ENCODE results near the gene METTL9.
A peak's percentile ranks its signal among the peaks of the same experiment; 100 is the strongest.
"Not testable (repeated sequence)": the region's sequence is repeated elsewhere in the genome, so short reads cannot be mapped to it uniquely, and the experiment has no call there.

Gene METTL9

DNA sequence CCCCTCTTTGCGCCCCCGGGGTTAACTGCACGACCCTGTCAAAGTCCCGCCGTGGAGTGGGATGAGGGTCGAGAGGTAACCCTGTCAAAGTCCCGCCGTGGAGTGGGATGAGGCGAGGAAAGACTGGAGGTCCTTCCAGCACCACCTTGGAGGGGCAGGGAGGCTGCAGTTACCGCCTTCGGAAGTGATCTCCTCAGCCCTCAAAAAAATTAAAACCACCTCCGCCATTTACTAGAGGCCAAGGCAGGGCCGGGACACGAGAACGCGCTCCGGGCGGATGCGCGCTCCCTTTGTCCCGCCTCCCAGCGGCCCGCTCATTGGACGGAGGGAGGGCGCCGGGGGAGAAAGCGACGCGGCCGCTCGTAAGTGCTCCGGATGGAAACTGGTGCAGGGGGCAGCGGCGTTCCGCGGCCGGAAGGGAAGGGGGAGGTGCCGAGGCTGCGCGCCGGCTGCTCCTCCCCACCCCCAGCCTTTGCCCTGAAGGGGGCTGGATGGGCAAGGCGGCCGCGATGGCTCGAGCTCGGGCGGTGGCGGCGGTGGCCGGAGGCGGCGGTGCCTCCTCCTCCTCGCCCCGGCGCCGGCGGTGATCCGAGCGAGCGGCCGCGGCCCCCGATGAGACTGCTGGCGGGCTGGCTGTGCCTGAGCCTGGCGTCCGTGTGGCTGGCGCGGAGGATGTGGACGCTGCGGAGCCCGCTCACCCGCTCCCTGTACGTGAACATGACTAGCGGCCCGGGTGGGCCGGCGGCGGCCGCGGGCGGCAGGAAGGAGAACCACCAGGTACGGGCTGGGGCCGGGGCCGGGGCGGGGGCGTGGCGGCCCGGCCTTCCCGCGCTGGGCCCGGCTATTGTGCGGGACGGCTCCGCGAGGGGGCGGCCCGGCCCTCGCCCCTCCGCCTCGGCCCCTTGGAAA lies at the start of gene METTL9:
Gene METTL9 (plus strand): TSS at position 456 of the 909 bp plus-strand sequence. CDS start 157 bp downstream, at position 613.
- DNase-seq (ENCODE audit: low read depth in 2 of 3, low spot score in 2 of 3): peak; percentile 86 to 92 (median 90)

- DNase-seq (ENCODE audit: low read depth in 2 of 3, low spot score in 2 of 3): not testable (repeated sequence)
Observed at GRCh38 chr16:21549975-21550374, 49.4 kb upstream of the METTL9 start.

- not testable (repeated sequence) for DNase-seq (ENCODE audit: low read depth in 2 of 3, low spot score in 2 of 3)
Observed at GRCh38 chr16:21550435-21550834, 48.9 kb upstream of the METTL9 start.

DNA sequence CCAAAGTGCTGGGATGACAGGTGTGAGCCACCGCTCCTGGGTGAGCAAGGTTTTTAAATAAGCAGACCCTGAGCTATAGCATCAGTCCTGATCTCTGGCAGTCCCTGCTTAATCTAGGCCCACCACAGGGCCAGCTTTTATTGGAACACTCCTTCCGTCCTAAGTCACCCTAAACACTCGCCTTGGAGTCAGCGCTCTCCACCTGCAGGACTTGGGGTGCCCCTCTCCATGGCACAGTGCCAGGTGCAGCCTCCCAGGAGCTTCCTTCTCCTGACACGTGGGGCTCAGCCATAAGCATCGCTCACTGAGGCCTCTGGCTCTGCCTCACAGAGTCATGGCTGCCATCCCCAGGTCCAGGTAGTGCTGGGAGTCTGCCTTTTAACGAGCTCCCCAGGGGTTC lies 48.3 kb upstream of the METTL9 start:
- DNase-seq (ENCODE audit: low read depth in 2 of 3, low spot score in 2 of 3): not testable (repeated sequence)

GRCh38 chr16:21551600-21551999 lies 47.8 kb upstream of the METTL9 start:
- not testable (repeated sequence) for DNase-seq (ENCODE audit: low read depth in 2 of 3, low spot score in 2 of 3)

- DNase-seq (ENCODE audit: low read depth in 2 of 3, low spot score in 2 of 3): not testable (repeated sequence)
Observed at GRCh38 chr16:21553481-21554296, 45.7 kb upstream of the METTL9 start.

DNA sequence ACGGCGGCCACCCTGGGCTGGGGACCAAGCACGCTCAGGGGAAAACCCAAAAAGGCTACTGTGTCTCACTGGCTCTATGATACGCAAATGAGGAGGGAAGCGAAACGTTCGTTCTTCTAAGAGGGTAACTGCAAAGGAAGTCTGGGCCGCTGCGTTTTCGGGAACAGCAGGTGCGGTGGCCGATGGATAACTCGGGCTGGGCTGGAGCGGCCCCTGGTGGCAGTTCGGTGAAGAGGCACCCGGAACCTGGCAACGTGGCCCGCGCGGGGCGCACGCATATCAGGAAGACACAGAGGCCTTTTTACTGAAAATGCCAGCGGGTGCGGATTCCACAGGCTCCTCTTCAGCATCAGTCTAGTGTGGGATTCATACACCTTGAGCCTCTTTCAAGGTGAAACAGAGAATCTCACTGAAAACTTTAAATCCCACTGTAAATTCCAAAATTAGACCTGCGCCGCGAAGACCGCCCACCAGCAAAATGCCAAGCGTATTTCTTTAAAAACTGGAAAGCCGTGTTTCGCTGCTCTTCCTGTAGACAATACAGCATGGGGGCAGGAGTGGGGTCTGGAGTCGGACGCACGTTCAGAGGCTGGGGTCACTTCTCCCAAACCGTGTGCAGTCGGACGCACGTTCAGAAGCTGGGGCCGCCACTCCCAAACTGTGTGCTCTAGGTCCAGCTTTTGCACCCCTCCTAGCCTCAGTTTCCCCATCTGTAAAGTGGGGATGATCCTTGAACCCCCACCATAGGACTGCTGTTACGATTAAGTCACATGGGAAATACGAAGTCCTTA lies 44.4 kb upstream of the METTL9 start:
- DNase-seq (ENCODE audit: low read depth in 2 of 3, low spot score in 2 of 3): peak; percentile 86 to 99 (median 96)

- DNase-seq (ENCODE audit: low read depth in 2 of 3, low spot score in 2 of 3): not testable (repeated sequence)
Observed at GRCh38 chr16:21555621-21556020, 43.8 kb upstream of the METTL9 start.

- DNase-seq (ENCODE audit: low read depth in 2 of 3, low spot score in 2 of 3): not testable (repeated sequence)
Observed at GRCh38 chr16:21556026-21556595, 43.3 kb upstream of the METTL9 start.

- DNase-seq (ENCODE audit: low read depth in 2 of 3, low spot score in 2 of 3): not testable (repeated sequence)
Observed at GRCh38 chr16:21556651-21557241, 42.6 kb upstream of the METTL9 start.

DNA sequence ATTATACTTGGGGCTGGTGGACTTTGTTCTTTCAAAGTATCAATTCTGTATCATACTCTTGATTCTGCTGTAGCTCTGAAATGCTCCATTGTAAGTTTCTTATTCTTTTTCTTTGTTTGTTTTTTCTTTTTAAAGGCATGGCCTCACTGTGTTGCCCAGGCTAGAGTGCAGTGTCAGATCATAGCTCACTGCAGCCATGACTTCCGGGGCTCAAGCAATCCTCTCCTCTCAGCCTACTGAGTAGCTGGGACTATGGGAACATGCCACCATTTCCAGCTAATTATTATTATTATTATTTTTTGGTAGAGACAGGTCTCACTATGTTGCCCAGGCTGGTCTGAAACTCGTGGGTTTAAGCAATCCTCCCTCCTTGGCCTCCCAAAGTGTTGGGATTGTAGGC lies 38.9 kb upstream of the METTL9 start:
- DNase-seq (ENCODE audit: low read depth in 2 of 3, low spot score in 2 of 3): no peak

GRCh38 chr16:21563676-21564075 lies 35.7 kb upstream of the METTL9 start:
- no peak for DNase-seq (ENCODE audit: low read depth in 2 of 3, low spot score in 2 of 3)

DNA sequence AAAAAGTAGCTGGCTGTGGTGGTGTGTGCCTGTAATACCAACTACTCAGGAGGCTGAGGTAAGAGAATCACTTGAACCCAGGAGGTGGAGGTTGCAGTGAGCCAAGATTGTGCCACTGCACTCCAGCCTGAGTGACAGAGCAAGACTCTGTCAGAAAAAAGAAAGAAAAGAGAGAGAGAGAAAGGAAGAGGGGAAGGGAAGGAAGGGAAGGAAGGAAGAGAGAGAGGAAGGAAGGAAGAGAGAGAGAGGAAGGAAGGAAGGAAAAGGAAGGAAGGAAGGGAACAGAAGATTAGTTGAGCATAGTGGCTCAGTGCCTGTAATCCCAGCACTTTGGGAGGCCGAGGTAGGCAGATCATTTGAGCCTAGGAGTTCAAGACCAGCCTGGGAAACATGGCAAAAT lies 35.0 kb upstream of the METTL9 start:
- DNase-seq (ENCODE audit: low read depth in 2 of 3, low spot score in 2 of 3): not testable (repeated sequence)

DNA sequence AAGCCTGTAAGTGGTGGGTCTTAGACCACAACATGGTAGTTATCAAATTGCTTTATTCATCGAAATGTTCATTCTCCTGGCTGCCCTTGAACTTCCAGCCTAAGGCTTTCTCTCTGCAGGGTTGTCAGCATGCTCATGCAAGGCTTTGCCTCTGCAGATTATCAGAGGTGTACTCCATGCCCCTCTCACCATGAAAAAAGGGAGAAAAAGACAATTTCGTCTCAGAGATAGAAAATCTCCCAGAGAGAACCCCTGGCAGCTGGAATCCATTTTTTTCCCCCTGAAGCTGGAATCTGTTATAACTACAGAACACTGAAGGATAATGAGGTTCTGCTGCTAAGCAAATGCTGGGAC lies 33.9 kb upstream of the METTL9 start:
- no peak for DNase-seq (ENCODE audit: low read depth in 2 of 3, low spot score in 2 of 3)

DNA sequence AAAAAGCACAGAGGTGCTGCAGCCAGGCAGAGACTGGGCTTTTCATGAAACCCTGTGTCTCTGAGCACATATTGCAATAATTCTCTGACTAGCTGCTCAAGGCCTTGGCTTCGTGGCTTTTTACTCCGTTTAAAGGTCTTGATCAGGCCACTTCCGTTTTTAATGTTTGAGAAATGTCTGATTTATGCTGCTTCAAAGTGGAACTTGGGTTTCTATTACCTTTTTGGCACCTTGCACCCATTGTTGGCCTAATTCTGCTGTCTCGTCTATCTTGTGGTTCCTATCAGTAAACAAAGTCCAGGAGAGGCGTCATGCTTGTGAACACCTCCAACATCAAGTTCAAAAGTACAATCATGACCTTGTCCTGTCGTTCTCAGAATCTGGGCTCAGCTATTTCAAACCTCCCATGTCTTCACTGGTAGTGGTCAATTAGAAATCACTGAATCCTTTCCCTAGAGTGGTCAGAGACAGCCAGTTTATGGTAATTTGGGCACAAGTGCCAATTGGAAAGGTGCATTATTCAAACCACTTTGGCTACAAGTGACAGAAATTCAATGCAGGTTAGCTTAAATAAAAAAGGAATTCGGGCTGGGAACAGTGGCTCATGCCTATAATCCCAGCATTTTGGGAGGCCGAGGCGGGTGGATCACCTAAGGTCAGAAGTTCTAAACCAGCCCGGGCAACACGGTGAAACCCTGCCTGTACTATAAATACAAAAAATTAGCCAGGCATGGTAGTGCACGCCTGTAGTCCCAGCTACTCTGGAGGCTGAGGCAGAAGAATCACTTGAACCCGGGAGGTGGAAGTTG lies 33.3 kb upstream of the METTL9 start:
- DNase-seq (ENCODE audit: low read depth in 2 of 3, low spot score in 2 of 3): no peak

DNA sequence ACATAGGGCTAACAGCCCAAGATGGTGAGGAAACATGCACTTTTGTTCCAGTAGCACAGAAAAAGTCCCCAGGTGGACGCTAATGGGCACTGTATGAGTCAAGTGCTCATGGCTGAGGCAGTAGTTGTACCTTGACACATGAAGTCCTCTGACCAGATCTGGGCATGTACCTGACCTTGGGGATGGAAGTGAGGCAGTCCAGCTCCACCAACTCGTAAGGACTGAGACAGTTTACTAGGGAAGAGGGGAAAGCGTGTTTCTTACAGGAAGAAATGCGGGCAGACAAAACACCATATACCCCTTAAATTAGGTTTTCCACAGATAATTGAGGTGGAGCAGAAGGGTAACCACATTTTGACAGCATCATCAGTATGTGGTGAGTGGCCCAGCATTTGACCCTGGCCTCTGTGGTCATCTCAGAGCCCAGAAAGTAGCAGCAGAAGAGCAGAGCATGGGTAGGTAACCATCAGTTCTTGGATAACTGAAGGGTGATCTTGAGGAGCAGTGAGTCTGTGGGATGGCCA lies 32.4 kb upstream of the METTL9 start:
- no peak for DNase-seq (ENCODE audit: low read depth in 2 of 3, low spot score in 2 of 3)

- not testable (repeated sequence) for DNase-seq (ENCODE audit: low read depth in 2 of 3, low spot score in 2 of 3)
Observed at GRCh38 chr16:21567496-21567895, 31.9 kb upstream of the METTL9 start.

DNA sequence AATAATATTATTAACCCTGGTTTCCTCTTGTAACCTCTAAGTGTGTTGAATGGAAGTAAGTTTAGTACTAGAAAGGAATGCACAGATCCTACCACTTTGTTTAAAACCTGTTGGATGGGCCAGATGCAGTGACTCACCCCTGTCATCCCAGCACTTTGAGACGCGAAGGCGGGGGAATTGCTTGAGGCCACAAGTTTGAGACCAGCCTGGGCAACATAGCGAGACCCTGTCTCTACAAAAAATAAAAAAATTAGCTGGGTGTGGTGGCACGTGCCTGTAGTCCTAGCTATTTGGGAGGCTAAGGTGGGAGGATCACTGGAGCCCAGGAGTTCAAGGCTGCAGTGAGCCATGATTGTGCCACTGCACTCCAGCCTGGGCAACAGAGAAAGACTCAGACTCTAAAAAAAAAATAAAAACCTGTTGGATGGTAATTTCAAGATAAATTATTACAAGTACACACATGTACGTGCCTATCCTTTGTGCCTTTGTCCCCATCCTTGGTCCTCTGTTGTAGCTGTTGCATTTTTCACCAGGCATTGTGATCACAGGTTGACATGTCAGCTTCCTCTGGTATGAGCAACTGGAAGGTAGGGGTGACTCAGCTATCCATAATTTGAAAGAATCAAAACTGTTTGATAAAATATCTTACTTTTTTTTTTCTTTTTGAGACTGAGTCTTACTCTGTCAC lies 30.7 kb upstream of the METTL9 start:
- no peak for DNase-seq (ENCODE audit: low read depth in 2 of 3, low spot score in 2 of 3)

GRCh38 chr16:21570676-21571017 lies 28.7 kb upstream of the METTL9 start:
- DNase-seq (ENCODE audit: low read depth in 2 of 3, low spot score in 2 of 3): no peak

Measured in activated CD8-positive, alpha-beta memory T cell treated with anti-CD3 and anti-CD28 coated beads for 48 hours (primary cell).